HCT116 (cell line): Measurements from ENCODE around the gene USP30. TPM values are rescaled to one million over a fixed set of nuclear protein-coding genes. Genes with fewer than 3 reads are reported as not detected.

Source experiments
- ATAC-seq: fragments of 200-7000 bp; cut with Tn5 transposase; 2 replicates; pipeline ENCODE4 v1.9.1; 2020; ENCODE audit warnings: mild to moderate bottlenecking, moderate library complexity
- BruUV-seq: library from RNA; stranded (reverse); fragments of 400-500 nt; replicated peaks from 2 replicates; lab custom pipeline; 2021; lab: Mats Ljungman, UMichigan
- CTCF ChIA-PET: fragments of 300-600 bp; sonication (Branson Sonifier 250); formaldehyde crosslinking; loops from one replicate; lab custom pipeline; 2021; ENCODE audit warnings: antibody characterized with exemption; lab: Charles Lee
- POLR2A ChIA-PET: fragments of 300-600, 350-600 bp; sonication (Branson Sonifier 250); formaldehyde crosslinking; loops from one replicate; lab custom pipeline; 2021; ENCODE audit warnings: antibody characterized with exemption; lab: Charles Lee
- RAD21 ChIA-PET, 2 experiments: fragments of 300-600 bp; sonication (Branson Sonifier 250); formaldehyde crosslinking; loops; one replicate each; lab custom pipeline; 2023; ENCODE audit warnings: low total read pairs in 2 of 2; ENCODE audit not compliant: uncharacterized antibody in 2 of 2, unreplicated experiment in 2 of 2, low non-redundant PET in 1 of 2; lab: Charles Lee
- DNase-seq: peaks from one replicate; pipeline ENCODE4 v3.0.0-alpha.2; 2010; ENCODE audit warnings: low read depth, low spot score
- H2AFZ ChIP-seq: fragments of 200-600 bp; shearing (Covaris generic), sonication (generic); 2 replicates; pipeline ENCODE4 v1.6.1; 2017; ENCODE audit warnings: low read depth, mixed run types, mixed read lengths, antibody characterized with exemption, low read length; ENCODE audit not compliant: poor library complexity, severe bottlenecking
- H3K27ac ChIP-seq: 2 replicates; pipeline ENCODE4 v1.5.1; 2012; ENCODE audit warnings: low read depth, low read length
- H3K27me3 ChIP-seq: fragments of 200-600 bp; sonication (generic); 2 replicates; pipeline ENCODE4 v1.6.1; 2016; ENCODE audit warnings: mixed run types, low read length, mixed read lengths; ENCODE audit not compliant: insufficient read depth
- H3K36me3 ChIP-seq, 2 experiments: fragments of 200-500 bp in 1 of 2; fragments of 200-600 bp in 1 of 2; sonication (Bioruptor generic) in 1 of 2; sonication (generic) in 1 of 2; 2 replicates each; pipeline versions ENCODE4 v1.5.1 to v1.6.1; 2014 to 2016; ENCODE audit warnings: low read length in 2 of 2, inconsistent platforms in 1 of 2, mixed read lengths in 1 of 2, mixed run types in 1 of 2; ENCODE audit not compliant: insufficient read depth in 2 of 2, control insufficient read depth in 1 of 2
- H3K4me1 ChIP-seq, 2 experiments: fragments of 200-600 bp in 1 of 2; sonication (generic) in 1 of 2; 2 replicates each; pipeline versions ENCODE4 v1.5.1 to v1.6.1; 2012 to 2017; ENCODE audit warnings: low read length in 2 of 2, inconsistent platforms in 1 of 2, mild to moderate bottlenecking in 1 of 2, mixed read lengths in 1 of 2, mixed run types in 1 of 2, moderate library complexity in 1 of 2; ENCODE audit not compliant: insufficient read depth in 2 of 2, control insufficient read depth in 1 of 2
- H3K4me2 ChIP-seq: fragments of 200-600 bp; sonication (generic); 2 replicates; pipeline ENCODE4 v1.6.1; 2017; ENCODE audit warnings: mixed run types, low read length, mixed read lengths
- H3K4me3 ChIP-seq, 2 experiments: fragments of 200-600 bp in 1 of 2; sonication (generic) in 1 of 2; replicated peaks in 1 of 2; 2 replicates each; pipeline ENCODE4 v1.5.1; 2011 to 2016; ENCODE audit warnings: low read length in 2 of 2, control low read depth in 1 of 2, low read depth in 1 of 2, mild to moderate bottlenecking in 1 of 2, mixed read lengths in 1 of 2, mixed run types in 1 of 2
- H3K79me2 ChIP-seq: fragments of 200-600 bp; sonication (generic); 2 replicates; pipeline ENCODE4 v1.6.1; 2017; ENCODE audit warnings: mild to moderate bottlenecking, mixed run types, low read length, moderate library complexity, mixed read lengths; ENCODE audit not compliant: insufficient read depth
- H3K9ac ChIP-seq: fragments of 200-600 bp; sonication (generic); 2 replicates; pipeline ENCODE4 v1.6.1; 2016; ENCODE audit warnings: low read length, mixed read lengths
- H3K9me2 ChIP-seq: fragments of 200-600 bp; sonication (generic), shearing (Covaris generic); 2 replicates; pipeline ENCODE4 v1.6.1; 2017; ENCODE audit warnings: mixed run types, mild to moderate bottlenecking, moderate library complexity; ENCODE audit not compliant: insufficient read depth
- H3K9me3 ChIP-seq, 2 experiments: fragments of 200-500 bp in 1 of 2; fragments of 200-600 bp in 1 of 2; sonication (Bioruptor generic) in 1 of 2; sonication (generic) in 1 of 2; 2 replicates each; pipeline ENCODE4 v1.6.1; 2014 to 2017; ENCODE audit warnings: low read length in 2 of 2, mixed read lengths in 2 of 2, inconsistent platforms in 1 of 2, low read depth in 1 of 2, mild to moderate bottlenecking in 1 of 2, mixed run types in 1 of 2, moderate library complexity in 1 of 2; ENCODE audit not compliant: control insufficient read depth in 1 of 2, insufficient read depth in 1 of 2
- H4K20me1 ChIP-seq: fragments of 200-600 bp; sonication (generic), shearing (Covaris generic); 2 replicates; pipeline ENCODE4 v1.6.1; 2017; ENCODE audit warnings: mixed run types, mild to moderate bottlenecking, moderate library complexity; ENCODE audit not compliant: insufficient read depth
- EZH2 ChIP-seq: fragments of 200-600 bp; sonication (generic); IDR thresholded peaks from 2 replicates; pipeline ENCODE4 v1.6.1; 2017; ENCODE audit warnings: antibody characterized with exemption, mixed run types
- JUND ChIP-seq: IDR thresholded peaks from 2 replicates; pipeline ENCODE4 v1.6.1; 2012
- RAD21 ChIP-seq: IDR thresholded peaks from 2 replicates; pipeline ENCODE4 v1.6.1; 2012; ENCODE audit warnings: low read depth, mild to moderate bottlenecking
- SRF ChIP-seq: IDR thresholded peaks from 2 replicates; pipeline ENCODE4 v1.6.1; 2012; ENCODE audit warnings: low read depth
- YY1 ChIP-seq: IDR thresholded peaks from 2 replicates; pipeline ENCODE4 v1.6.1; 2011; ENCODE audit warnings: low read length, low read depth, moderate library complexity, mild to moderate bottlenecking; ENCODE audit not compliant: insufficient replicate concordance; ENCODE audit errors: extremely low read depth
- ZBTB33 ChIP-seq: IDR thresholded peaks from 2 replicates; pipeline ENCODE4 v1.6.1; 2011; ENCODE audit warnings: mild to moderate bottlenecking, low read length, moderate library complexity; ENCODE audit not compliant: insufficient replicate concordance; ENCODE audit errors: extremely low read depth
- ZNF274 ChIP-seq: fragments of 200-500 bp; sonication (Bioruptor generic); IDR thresholded peaks from 2 replicates; pipeline ENCODE4 v1.6.1; 2014; ENCODE audit warnings: mild to moderate bottlenecking, low read depth, low read length, inconsistent platforms
- intact Hi-C: fragments of 100-400 bp; cut with micrococcal nuclease; formaldehyde crosslinking; loops from 2 replicates; pipeline ENCODE4 v1.10.0; 2022
- total RNA-seq: library from RNA; stranded (reverse); gene quantifications from one replicate; pipeline ENCODE4 v1.2.1, GENCODE V29; 2021; ENCODE audit not compliant: unreplicated experiment

USP30 gene
- total RNA-seq, 1 experiment from 2014 or later, result 9.2 TPM

DNA sequence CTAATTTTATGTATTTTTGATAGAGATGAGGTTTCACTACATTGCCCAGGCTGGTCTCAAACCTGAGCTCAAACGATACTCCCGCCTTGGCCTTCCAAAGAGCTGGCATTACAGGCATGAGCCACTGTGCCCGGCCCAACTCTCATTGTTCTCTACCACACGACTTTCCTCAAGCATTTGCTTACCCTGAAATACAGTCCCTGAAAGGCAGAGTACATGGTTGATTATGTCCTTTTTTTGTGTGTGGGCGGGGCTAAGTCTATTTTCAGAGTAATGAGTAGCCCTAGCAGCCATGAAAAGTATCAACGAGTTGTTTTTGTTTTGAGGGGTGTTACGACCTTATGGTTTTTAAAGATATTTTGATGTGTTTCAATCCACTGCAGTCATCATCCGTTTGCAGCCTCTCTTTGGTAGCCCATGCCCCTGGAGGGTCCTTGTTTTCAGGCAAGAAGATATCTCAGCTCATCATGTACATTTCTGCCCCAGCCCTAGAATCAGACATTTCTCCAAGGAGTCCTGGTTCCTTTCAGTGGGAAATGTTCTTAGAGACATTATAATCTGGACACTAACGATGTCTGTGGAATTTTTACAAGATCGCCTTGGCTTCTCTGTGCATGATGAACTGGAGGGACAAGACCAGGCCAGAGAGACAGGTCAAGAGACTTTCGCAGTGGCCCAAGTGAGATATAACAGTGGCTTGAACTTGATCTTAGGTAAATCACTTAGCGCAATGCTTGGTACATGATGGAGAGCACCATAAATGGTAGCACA is 72.7 kb downstream of the USP30 start:
- intact Hi-C loops, result no loop called here
- TF ChIP-seq EZH2 (no peak), ZBTB33 (no peak), SRF (no peak), RAD21 (no peak), ZNF274 (no peak), YY1 (no peak), JUND (no peak)
- Histone ChIP-seq H3K4me2 (no peak overlapping the region), H3K9ac (no peak overlapping the region), H3K27me3 (no peaks in the 10 kb centered on the region), H3K4me1 (no peaks in the 10 kb centered on the region), H3K79me2 (no peaks in the 10 kb centered on the region), H2AFZ (no peak overlapping the region), H4K20me1 (no peaks in the 10 kb centered on the region), H3K36me3 (no peaks in the 10 kb centered on the region), H3K27ac (no peak overlapping the region), H3K9me3 (no peaks in the 10 kb centered on the region), H3K9me2 (no peaks in the 10 kb centered on the region), H3K4me3 (no peak overlapping the region)
- ChIA-PET POLR2A (no interaction called here), RAD21 (no interaction called here), CTCF (interaction anchor here (1.6 kb wide), 1 partner anchor 13 kb away, joined by 4 read pairs; no protein-coding TSS in a partner anchor)
- DNase-seq (no peak), ATAC-seq (no peak)
- no TSS peak for BruUV-seq
